Ramos (cell line): ENCODE data around the gene ESRRA.

ENCODE experiments used
- in situ Hi-C: fragments of 300-500 bp; cut with MboI; formaldehyde crosslinking; loops from one replicate; pipeline ENCODE4 v1.14.3; 2022; ENCODE audit warnings: low sequenced_read_pairs; ENCODE audit not compliant: unreplicated experiment

Gene ESRRA

DNA sequence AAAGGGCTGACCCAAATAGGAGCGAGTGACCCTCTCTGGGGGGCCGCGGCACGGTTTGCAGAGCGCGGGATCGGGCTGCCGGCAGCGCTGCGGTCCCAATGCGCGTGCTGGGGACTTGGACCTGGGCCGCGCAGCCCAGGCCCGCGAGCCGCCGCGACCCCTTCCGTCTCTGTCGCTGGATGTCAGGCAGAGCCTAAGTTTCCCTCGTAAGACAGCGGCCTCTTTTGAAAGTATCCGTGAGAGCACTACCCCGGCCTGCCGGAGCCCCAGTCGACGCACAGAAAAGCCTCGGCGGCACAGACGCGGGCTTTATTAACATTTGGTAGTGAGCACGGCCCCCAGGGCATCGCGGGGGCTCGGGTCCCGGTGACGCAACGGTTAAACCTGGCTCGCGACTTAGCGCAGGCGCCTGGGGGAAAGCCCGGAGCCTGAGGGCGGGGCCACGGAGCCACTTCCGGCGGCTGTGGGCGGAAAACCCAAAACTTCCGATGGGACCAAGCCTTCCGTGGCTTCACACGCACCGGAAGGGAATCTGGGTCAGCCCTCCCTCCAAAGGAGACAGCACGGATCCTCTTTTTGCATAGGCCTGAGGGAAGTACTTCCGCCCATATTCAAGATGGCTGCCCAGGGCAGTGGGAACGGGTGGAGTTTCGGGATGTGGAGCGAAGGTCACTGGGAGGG is 35.6 kb upstream of the ESRRA start:
- in situ Hi-C loops: no loop called here

DNA sequence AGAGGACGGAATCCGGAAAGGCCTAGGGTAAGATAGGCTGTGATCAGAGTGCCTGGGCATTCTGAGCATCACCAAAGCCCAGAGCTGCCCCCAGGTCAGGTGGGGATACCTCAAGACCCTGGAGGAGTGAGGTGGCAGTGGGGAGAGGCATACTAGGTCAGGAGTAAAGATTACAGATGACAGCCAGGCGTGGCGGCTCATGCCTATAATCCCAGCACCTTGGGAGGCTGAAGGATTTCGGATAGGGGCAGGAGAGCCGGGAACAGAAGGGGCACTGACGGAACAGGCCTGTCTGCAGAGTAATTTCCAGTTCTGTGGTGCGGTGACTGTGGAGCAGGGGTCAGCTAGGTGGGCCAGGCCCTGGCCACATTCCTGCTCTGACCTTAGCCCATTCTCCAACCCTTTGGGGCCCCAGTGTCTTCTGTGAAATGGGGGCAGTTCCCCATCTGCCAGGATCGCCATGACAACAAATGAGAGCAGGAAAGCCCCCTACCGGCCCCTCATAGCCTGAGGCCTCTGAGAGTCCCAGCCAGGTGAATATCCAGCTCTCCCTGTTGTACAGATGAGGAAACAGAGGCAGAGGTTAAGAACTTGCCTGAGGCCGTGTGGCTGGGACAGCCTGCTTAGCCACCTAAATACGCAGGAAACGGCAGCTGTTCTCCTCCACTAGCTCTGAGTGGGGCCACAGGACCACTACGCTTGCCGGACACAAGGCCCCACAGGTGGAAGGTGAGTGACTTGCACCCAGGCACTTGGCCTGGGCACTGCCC is 30.1 kb upstream of the ESRRA start:
- in situ Hi-C loops: no loop called here

DNA sequence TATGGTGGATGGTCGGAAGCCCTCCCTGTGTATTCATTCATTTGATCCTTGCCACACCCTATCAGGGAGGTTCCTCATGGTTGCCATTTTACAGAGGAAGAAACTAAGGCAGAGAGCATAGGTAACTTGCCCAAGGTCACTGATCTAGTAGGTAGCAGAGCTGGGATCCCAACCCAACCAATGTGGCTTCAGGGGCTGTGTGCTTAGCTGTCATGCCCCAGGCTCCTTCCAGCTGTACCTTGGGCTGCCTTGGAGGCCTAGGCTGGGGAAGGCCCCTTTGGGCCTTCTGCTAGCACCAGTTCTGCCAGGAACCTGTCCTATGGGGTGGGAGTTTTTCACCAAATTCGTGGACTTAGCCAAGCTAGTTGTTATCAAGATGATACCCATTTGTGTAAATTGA is 29.5 kb upstream of the ESRRA start:
- in situ Hi-C loops: no loop called here

DNA sequence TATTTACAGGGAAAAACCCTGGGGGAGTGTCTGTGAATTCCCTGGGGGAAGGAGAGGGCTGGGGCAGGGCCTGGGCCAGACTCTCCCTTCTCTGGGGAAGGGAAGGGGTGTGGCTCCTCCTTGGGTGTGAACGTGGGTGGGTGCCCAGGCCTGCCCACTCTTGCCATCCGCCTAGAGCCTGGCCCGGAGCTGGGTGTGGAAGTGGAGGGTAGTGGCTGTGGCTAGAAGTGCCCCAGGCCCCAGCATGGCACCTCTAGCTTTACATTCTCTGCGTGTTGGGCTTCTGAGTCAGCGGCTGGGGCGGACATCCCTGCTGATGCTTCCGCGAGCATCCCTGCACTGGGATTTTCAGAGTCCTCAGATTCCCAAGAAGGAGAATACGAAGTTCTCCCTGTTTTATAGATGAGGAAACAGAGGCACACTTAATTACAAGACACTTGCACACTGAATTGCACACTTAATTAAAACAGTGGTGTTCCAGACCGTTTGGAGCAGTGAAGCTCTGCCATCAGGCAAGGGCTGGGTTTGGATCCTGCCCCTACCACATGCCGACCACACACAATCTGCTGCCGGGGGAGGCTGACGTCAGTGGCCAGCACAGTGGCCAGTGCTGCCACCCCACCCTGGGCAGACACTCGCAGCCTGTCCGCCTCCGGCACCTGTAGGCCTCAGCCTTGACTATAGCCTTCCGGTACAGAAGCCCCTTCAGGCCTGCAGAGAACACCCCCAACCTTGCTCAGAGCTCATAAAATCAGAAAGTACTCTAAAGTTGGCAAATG is 28.5 kb upstream of the ESRRA start:
- in situ Hi-C loops: no loop called here

DNA sequence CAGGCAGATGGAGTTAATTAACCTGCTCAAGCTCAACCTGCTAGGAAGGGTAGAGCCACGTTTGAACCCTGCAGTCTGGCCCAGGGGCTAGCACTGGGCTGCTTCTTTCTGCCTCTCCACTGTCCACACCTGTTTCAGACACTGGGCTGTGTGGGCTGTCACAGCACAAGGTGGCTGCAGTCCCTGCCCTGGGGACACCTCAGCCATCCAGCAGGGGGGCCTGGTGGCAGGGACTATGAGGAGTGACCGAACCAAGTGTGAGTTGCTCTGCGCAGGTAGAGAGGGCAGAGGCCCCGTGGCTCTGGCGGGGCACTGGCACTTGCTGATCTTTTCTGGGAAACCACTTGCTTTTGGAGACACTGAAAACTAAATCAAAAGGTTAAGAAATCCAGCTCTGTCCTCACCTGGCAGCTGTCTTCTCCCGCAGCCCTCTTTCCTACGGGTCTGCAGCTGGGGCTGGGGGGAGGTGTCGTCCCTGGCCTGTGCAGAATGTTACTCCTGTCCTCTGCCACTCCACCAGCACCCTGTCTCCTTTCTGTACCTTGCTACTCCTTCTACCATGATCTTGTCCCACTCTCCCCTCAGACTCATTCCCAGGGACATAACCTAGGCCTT is 26.6 kb upstream of the ESRRA start:
- in situ Hi-C loops: no loop called here

DNA sequence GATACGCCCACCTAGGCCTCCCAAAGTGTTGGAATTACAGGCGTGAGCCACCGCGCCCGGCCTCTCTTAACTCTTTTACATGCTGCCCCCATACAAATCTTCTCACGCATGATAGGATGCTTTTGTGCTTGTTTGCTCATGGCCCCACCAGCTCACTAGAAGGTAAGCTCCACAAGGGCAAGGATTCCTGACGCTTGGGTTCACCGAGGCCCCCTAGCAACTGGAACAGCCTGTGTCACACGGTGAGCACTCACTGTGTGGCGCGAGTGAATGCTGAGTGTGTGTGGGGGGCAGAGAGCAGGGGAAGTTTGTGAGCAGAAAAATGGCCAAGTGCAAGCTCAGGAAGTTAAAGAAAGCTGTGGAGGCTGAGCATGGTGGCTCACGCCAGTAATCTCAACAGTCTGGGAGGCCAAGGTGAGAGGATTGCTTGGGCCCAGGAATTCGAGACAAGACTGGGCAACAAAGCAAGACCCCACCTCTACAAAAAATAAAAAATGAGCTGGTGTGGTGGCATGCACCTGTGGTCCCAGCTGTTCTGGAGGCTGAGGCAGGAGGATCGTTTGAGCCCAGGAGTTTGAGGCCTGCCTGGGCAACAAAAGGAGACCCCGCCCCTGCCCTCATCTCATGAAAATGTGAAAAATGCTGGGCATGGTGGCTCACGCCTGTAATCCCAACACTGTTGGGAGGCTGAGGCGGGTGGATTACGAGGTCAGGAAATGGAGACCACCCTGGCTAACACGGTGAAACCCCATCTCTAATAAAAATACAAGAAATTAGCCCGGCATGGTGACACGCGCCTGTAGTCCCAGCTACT is 23.2 kb upstream of the ESRRA start:
- in situ Hi-C loops: no loop called here

- in situ Hi-C loops: no loop called here
Measured at GRCh38 chr11:64283092-64283491, 22.2 kb upstream of the ESRRA start.

DNA sequence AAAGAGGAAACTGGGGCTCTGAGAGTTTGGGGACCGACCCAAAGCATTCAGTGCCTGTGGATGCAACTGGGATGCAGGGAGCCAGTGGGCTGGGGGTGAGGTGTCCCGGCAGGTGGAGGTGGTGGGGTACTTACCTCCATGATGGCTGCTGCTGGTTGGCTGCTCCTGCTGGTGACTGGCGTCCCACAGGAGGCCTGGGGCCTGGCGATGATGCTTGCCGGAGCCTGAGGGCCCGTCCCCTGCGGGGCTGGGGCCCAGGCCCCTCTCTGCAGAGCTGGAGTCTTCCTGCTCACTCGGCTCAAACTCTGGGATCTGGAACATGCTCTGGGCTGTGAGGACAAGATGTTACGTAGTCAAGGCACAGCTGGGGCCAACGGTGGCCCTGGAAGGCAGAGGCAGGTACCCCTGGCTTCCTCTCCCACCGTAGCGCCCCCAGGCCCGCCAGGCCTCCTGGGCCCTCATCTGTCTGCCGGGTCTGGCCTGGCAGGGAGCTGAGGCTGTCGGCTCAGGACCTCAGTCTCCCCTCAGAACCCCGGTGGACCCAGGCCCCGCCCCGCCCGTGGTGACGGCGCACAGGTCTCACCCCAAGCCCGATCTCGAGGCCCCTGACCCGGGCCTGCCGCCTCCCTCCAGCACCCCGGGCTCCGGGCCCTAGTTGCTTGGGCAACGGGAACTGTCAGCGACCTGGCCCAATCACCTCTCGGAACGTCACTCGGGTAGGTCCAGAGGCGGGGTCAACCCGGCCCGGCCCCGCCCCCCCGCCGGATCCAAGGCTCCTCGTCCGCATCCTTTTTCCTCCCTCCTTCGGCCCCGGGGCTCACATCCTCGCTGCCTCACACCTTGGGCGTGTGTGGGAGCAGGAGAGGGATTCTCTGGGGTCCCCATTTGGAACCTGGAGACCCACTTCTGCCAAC is 21.0 kb upstream of the ESRRA start, which contains the start of gene BAD:
TSS of gene BAD (minus strand) at position 618 of the 914 bp plus-strand sequence. CDS start at position 321, 297 bp downstream.
- in situ Hi-C loops: no loop called here

- in situ Hi-C loops: no loop called here
Measured at GRCh38 chr11:64284962-64285884, 20.1 kb upstream of the ESRRA start, which contains the start of gene GPR137. Gene GPR137, plus strand, starts transcription at chr11:64285848. Its CDS starts 677 bp downstream, at chr11:64286525.

DNA sequence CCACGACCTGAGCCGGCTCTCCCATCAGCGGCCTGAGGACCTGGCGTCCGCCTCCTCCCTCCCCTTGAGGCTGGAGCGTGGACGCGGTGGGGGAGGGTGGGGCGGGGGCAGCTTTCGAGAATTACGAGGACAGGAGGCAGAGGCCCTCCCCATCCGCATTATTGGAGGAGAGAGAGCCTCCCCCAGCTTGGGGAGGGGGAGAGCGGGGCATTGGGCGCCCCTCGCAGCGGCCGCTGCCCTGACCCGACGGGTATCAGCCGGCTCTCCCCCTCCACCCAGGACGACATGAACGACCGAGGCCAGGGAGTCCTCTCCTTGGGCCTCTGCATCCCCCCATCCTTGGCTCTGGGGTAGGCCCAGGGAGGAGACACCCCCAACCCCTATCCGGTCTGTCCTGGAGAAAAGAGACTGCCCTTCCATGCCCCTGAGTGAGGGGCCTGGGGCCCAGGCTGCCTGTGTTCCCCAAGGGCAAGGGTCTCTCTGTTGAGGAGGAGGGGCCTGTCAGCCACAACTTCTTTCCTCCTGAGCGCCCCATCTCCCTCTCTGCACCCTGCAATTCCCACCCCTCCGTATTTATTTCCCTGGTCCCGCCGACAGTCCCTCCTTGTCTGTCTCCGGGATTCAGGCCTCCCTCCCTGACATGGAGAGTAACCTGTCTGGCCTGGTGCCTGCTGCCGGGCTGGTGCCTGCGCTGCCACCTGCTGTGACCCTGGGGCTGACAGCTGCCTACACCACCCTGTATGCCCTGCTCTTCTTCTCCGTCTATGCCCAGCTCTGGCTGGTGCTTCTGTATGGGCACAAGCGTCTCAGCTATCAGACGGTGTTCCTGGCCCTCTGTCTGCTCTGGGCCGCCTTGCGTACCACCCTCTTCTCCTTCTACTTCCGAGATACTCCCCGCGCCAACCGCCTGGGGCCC is 19.2 kb upstream of the ESRRA start:
- in situ Hi-C loops: no loop called here

DNA sequence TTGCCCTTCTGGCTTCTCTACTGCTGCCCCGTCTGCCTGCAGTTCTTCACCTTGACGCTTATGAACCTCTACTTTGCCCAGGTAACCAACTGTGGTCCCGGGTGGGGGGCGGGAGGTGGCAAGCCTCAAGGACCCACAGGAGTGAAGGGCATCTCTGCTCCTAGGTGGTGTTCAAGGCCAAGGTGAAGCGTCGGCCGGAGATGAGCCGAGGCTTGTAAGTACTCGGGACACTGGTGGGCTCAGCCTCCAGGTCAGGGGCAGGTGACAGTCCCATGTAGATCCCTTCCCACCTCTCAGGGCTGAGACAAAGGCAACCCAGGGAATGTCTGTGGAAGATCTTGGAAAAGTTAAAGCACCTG is 18.5 kb upstream of the ESRRA start:
- in situ Hi-C loops: no loop called here

DNA sequence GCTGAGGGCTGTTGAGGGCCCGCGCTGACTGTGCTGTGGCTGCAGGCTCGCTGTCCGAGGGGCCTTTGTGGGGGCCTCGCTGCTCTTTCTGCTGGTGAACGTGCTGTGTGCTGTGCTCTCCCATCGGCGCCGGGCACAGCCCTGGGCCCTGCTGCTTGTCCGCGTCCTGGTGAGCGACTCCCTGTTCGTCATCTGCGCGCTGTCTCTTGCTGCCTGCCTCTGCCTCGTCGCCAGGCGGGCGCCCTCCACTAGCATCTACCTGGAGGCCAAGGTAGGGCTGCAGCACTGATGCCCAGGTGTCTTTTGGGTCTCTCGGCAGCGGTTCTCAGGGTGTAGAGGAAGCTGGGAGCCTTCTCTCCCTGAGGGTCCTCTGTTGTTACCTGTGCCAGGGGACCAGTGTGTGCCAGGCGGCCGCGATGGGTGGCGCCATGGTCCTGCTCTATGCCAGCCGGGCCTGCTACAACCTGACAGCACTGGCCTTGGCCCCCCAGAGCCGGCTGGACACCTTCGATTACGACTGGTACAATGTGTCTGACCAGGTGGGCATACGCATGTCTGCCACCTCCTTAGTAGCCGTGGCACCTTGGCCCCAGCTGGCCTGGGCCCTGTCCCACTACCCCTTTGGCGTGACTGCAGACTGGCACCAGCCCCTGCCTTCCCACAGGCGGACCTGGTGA is 17.5 kb upstream of the ESRRA start:
- in situ Hi-C loops: no loop called here

GRCh38 chr11:64288353-64288750 is 17.0 kb upstream of the ESRRA start:
- in situ Hi-C loops: no loop called here

DNA sequence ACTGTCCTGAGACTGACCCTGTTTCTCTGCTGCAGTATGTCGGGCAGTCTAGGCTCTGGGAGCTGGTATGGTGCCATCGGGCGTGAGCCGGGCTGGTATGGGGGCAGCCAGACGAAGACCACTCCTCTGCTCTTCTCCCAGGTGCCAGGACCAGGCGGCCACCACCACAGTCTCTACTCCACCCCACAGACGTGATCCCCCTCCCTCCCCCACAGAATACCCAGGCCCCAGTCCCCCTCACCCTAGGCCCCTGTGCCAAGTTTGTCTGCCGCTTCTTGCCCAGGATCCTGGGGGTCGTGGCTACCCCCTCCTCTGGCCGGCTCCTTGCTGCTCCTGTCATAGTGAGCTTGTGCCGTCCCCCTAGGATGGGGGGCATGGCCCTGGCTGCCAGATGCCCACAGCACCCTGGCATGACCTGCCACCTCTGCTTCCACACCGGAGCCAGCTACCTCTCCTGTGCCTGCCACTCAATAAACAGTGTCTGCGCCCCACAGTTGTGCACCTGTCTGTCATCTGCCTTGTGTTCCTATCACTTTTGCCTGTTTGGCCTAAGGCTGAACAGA is 16.2 kb upstream of the ESRRA start:
- in situ Hi-C loops: no loop called here

GRCh38 chr11:64290352-64291261 is 14.7 kb upstream of the ESRRA start:
- in situ Hi-C loops: loop anchor here (10.0 kb wide), 1 partner anchor 296 kb away; no protein-coding TSS in a partner anchor
